IPS-18c (cell line): Measurements from ENCODE around the gene SURF6.
"Not testable (repeated sequence)": the region's sequence is repeated elsewhere in the genome, so short reads cannot be mapped to it uniquely, and the experiment has no call there.

Experiments
- H3K4me3 ChIP-seq: 2 replicates; pipeline ENCODE4 v1.7.0; 2013; ENCODE audit warnings: low read depth, mild to moderate bottlenecking, low read length, moderate library complexity; ENCODE audit not compliant: insufficient read depth
- H3K9me3 ChIP-seq: one replicate; pipeline ENCODE4 v1.6.1; 2013; ENCODE audit warnings: mild to moderate bottlenecking, low read length, moderate library complexity; ENCODE audit not compliant: control insufficient read depth, insufficient read depth

SURF6 gene

GRCh38 chr9:133283255-133284032, 52.5 kb downstream of the SURF6 start:
- not testable (repeated sequence) for H3K4me3 ChIP-seq, H3K9me3 ChIP-seq

GRCh38 chr9:133282464-133283238, 53.3 kb downstream of the SURF6 start:
- peaks cover 3% of the 10 kb centered on the region for H3K9me3 ChIP-seq
- no peak overlapping the region for H3K4me3 ChIP-seq

- Histone ChIP-seq H3K4me3 (no peak overlapping the region), H3K9me3 (peaks cover 3% of the 10 kb centered on the region)
These were observed 55.6 kb downstream of the SURF6 start for GRCh38 chr9:133280392-133280791.
